SKM-1 (cell line): Measurements from ENCODE around the gene CD96.
"Not testable (repeated sequence)": the region's sequence is repeated elsewhere in the genome, so short reads cannot be mapped to it uniquely, and the experiment has no call there.

Experiments used
- DNase-seq: peaks from one replicate; lab custom pipeline; 2025; ENCODE audit not compliant: unreplicated experiment; lab: John Stamatoyannopoulos, UW

Gene CD96, protein sequence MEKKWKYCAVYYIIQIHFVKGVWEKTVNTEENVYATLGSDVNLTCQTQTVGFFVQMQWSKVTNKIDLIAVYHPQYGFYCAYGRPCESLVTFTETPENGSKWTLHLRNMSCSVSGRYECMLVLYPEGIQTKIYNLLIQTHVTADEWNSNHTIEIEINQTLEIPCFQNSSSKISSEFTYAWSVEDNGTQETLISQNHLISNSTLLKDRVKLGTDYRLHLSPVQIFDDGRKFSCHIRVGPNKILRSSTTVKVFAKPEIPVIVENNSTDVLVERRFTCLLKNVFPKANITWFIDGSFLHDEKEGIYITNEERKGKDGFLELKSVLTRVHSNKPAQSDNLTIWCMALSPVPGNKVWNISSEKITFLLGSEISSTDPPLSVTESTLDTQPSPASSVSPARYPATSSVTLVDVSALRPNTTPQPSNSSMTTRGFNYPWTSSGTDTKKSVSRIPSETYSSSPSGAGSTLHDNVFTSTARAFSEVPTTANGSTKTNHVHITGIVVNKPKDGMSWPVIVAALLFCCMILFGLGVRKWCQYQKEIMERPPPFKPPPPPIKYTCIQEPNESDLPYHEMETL

DNA sequence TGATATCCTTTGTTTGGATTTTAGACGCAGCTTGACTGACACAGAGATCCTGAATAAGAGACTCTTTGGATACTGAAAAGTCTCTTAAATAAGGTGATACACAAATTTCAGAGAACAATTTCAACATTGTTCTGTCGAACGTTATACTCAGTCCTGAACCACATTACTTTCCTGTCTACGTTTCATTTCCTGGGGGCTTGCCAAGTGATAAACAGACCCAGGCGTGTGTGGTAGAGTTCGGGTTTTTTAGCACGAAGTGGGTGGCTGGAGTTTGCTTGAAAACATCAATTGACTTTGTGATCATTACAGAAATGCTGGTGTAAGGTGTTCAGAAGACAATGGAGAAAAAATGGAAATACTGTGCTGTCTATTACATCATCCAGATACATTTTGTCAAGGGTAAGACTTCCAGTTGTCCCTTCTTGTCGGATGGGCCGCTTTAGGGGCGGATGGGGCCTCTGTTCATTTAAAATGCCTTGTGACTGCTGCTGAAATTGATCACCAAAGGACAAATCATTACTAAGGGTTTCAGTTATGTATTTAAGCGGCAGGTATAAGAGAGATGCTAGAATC lies at the start of gene CD96:
Gene CD96, plus strand, starts transcription at position 287 of the 573 bp plus-strand sequence. Its CDS starts 52 bp downstream, at position 339.
- DNase-seq, result no peak

DNA sequence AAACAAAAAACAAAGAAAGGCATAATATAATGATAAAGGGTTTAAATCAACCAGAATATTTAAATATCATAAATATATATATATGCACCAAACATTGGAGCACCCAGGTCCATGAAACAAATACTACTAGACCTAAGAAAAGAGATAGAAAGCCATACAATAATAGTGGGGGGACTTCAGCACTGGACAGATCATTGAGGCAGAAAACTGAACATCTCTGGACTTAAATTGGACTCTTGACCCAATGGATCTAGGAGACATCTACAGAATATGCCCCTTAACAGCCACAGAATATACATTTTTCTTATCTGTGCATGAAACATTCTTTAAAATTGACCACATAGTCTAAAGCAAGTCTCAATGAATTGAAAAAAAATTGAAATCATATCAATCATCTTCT lies 48.7 kb upstream of the CD96 start:
- DNase-seq, result no peak

DNA sequence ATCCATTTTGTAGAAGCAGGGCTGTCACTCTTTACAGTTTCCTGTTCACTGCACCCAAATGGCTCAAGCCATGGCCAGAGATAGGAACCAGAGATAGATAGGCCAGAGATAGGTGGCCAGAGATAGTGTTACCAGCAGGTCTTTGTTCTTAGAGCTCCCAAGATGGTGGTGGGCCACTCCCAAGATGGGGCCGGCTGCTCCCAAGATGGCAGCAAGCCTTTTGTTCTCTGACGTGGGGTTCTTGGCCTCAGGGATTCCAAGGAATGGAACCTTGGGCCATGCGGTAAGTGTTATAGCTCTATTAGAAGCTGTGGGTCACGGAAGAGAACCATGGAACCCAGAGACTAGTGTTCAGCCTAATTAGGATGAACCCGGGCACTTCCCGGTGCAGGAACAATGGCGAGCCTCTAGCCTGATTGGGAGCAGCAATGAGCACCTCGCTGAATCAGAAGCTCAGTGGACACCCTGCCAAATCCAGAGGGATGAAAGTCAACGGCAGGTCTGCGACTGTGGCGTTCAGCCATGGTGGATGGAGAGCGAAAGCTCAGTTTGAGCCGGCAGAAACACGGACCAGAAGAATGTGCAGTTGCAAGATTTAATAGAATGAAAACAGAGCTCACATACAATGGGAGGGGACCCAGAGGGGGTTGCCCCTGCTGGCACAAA lies 45.0 kb upstream of the CD96 start:
- DNase-seq, result no peak

DNA sequence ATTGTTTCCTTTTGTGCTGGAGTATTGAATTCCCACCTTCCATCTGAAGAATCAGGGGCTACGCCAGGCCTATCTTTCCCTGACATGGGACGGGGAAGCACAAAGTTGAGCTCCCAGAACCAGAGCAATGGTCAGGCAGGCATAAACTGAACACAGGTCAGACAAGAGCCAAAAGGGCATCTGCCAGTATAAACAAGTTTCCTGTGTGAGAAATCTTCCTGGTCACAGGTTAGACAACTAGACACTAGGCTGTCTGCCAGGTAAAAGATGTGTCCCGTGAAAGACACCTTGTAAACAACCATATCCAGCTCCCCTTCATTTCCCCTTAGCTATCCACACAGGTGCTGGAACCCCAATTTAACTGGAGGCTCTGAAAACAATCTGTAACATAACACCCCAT lies 44.0 kb upstream of the CD96 start:
- DNase-seq, result no peak

DNA sequence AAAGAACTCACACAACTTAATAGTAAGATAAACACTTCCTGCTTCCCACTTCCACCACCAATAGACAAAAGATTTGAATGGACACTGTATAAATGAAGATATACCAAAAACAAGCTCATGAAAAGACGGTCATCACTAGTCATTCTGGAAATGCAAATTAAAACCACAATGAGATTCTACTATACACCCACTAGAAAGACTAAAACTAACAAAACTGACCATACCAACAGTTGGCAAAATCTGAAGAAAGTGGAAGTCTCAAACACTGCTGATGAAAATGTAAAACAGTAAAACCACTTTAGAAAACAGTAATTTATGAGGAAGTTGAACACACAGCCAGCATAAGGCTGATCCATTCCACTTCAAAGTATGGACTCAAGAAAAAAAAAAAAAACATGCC lies 35.6 kb upstream of the CD96 start:
- no peak for DNase-seq

DNA sequence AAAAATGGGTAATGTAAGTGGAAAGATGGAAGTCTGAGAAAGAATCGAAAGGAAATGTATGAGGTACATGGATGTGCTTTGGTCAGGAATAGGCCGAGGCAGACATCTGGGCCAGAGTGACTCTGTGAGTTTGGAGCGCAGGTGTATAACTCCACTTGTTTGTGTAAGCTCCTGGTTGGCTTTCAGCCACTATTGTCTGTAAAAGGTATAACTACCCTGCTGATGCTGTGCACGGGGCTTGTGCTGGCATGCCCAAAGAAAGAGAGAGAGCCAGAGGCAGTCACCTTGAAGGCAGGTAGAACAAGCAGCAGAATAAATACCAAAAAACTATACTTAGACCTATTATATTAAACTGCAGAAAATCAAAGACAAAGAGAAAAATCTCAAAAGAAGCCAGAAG lies 32.7 kb upstream of the CD96 start:
- no peak for DNase-seq

DNA sequence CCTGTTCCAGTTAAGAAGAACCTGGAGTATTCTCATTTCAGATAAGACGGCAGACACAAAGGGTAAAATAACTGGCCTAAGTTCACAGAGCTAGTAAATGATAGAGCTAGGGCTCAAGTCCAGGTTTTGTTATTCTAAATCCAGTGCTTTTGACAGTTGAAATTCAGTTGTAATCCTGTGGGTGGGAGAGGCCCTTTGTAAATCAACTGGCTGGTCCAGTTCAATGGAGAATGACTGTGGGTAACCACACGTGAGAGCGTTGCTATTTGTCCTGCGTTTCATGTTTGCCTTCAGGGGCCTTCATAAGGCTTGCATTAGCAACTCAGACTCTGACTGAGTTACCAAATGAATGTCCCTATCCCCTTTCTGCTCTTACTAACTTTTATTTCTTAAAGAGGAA lies 24.2 kb upstream of the CD96 start:
- DNase-seq, result no peak

DNA sequence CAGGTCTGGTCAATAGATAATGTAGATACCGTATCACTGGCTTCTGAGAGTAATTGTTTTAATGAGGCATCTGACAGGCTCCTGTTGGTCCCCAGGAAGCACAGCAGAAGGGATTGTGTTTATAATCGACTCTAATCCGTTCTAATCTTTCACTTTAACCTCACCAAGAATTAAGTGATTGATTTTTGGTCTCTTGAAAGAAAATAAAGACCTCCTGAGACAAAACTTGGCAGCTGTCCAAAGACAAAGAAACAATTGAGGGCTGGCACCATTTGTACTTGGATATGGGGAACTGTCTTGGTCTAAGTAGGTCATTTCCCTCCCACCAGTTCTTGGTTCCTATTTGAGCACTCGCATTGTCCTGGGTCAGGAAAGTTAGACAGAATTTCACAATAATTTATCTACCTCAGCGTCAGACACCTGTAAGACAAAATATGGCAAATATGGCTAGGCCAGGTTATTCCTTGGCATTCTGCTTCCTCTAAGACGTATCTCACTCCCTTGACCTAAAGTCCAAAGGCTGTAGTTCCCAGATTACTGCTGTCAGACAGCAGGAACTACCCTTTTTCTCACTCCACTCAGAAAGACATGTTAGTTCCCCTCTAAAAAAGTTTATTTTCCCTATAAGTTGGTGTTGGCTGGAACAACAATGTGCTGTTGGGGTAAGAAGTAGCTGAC lies 22.7 kb upstream of the CD96 start:
- no peak for DNase-seq

DNA sequence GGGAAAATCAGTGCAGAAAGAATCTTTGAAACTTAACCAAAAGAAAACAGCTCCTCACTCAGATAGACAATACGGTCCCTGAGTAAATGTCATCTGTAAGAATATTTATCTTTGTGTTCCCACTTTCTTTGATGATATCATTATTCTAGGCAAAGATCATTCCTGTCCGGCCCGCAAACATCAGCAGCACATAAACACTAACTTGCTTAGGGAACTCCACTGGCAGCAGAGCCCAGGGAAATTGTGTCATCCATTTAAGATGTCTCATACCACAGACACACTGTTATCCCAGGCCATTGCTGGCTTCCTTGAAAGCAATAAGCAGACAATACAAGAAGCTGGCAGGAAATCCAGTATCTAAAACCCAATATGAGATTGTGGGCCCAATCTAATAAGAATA lies 20.1 kb upstream of the CD96 start:
- DNase-seq, result no peak

DNA sequence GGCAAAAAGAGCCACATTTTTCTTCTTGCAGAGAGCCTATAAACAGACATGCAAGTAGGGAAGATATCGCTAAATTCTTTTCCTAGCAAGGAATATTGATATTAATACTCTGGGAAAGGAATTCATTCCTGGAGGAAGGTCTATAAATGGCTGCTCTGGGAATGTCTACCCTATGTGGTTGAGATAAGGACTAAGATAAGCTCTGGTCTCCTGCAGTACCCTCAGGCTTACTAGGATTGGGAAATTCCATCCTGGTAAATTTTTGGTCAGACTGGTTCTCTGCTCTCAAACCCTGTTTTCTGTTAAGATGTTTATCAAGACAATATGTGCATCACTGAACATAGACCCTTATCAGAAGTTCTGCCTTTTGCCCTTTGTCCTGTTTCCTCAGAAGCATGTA lies 17.5 kb upstream of the CD96 start:
- not testable (repeated sequence) for DNase-seq

DNA sequence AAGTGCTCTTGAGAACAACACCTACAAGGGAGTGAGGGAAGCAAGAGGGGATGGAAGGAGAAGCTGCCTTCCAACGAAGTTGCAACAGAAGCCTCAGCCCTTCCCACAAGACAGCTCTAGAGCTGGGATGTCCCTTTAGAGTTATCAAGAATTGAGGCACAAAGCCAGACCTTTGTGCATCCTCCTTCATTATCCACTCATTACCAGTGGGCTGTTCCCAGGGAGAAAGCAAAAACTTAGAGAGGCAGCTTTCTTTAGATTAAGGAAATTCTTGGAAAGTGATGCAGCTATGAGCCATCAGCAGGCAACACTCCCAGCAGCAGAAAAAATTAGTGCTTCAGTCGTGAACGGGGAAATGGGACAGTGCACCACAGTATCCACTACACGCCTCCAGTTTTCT lies 10.6 kb upstream of the CD96 start:
- DNase-seq, result no peak

DNA sequence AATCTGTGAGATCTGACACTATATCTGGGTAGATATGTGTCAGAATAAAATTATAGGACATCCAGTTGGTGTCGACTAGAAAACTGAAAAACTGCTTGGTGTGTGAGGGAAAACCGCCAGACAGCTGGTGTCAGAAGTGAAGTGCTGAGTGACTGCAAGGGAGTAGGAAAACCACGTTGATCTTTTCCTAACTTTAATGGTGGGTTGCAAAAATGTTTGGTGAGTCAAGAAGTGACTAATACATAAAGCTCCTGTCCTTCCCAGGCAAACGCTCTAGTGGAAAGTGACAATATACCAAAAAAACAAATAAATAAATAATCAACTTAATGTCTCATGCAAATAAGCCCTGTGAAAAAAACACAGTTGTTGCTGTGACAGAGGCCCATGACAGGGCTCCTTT lies 7.3 kb upstream of the CD96 start:
- DNase-seq, result no peak

DNA sequence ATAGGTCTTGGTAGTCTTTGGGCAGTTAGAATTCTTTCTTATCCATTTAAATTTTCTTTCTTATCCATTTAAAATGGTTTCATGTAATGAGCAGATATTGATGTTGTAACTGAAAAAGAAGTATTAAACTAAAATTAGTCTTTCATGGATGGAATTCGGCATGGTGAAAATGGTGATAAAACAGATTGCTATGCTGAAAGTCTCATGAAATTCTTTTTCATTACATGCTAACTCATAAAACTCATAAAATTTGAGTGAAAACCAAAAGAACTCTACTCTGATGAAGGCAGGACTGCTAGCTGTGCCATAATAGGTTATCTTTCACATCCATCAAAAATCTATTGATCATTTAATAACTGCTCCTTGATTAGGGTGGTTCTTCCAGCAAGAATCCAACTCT lies 3.9 kb upstream of the CD96 start:
- DNase-seq, result no peak

DNA sequence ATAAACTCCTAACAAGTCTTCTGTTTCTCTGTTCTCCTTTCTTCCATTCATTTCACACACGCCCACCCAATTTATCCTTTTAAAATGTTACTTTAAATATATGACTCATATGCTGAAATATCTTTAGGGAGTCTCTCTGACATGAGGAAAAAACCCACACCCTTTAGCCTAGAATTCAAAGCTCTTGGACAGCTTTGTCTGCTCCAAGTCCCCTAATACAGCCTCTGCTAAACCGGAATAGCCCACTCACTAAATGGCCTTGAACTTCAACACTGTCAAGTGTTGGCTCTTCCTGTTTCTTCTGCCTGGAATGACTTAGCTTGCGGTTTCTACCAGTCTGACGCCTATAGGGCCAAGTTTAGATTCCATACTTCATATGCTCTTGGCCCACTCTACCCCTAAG lies 3.3 kb upstream of the CD96 start:
- peak; percentile 45 for DNase-seq

DNA sequence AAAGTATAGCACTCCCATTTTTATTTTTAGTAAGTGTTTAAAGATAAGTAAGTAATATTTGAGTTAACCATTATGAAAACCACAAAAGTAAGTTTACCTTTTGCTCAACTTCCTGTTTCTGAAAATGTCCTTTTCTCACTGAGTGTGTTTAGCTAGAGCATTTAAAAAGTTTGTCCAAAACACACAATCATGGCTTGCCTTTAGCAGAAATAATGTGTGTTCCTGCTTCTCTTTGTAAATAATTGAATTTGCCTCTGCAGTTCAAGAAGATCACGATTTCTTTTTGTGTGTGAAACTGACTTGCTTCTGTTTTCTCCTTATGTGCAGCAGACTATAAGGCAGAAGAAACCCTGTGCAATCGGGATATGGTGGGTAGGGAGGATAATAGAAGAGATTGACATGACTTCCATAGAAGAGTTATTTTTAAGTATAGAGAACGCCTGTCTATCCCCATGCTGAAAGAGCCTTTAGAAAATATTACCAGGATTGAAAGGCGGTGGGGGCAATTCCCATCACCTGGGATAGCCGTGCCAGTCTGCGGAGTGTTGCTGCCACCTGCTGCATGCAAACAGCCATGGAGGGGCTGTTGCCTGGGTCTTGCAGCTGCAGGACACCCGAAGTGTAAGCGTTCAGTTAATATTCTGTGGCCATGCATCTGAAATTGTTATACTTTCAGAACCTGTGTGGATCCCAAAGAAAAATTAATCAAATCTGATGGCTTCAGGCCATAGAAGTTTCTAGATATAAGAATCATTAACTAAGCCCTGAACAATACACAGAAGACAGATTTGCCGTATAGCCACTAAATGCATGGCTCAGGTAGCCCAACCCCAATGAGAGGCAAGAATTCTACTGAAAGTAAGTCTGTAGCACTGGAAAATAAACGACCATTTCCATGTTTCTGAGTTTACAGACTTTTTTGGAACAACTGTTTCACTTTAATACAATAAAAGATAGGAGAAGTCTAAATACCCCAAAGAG lies 2.4 kb upstream of the CD96 start:
- DNase-seq, result peak; percentile 16

DNA sequence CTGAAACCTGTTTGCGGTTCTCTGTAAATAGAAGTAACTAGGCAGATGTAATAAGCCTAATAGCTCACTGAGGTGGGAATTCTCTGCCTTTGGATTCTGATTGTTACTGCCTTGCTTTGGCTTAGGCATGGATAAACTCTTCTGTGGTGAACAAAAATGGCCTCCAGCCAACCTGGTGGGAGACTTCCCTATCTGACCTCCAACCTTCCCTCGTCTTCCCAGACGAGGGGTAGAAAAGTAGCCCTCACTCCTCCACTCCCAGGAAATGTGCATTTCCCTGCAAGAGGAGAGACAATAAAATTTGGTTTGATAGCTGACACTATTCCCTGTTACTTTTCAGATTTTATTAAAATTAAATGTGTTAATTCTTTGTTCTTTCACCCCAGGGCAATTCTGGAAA lies 606 bp upstream of the CD96 start:
- DNase-seq, result no peak

DNA sequence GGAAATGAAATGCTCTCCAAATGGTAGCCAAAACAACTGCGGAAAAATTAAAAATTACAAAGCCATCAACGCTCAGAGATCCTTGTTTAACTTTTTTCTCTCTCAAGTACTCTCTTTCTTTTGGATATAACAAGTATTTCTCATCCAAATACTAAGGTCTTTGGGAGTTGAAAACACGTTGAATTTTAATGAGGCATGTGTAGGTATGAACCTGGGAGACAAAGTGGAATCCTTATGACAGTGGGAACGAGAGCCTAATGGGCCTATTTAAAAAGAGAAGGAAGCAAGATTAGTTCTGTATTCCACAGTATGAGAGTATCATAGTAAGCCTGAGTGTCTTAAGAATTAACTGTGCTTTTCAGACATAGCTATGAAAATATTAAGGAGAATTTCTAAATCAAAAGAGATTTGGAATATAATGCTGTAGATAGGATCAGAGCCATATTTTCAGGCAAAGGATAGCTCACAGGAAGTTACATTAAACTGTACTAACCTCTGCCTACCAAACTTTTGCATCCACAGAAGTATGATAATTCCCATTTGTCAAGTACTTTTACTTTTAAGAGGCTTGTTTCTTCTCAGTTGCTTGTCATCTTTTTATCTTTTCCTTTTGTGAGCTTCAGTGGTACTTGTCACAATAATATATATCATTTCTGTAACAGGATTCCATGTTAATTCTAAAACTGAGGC lies 759 bp downstream of the CD96 start:
- DNase-seq, result no peak

DNA sequence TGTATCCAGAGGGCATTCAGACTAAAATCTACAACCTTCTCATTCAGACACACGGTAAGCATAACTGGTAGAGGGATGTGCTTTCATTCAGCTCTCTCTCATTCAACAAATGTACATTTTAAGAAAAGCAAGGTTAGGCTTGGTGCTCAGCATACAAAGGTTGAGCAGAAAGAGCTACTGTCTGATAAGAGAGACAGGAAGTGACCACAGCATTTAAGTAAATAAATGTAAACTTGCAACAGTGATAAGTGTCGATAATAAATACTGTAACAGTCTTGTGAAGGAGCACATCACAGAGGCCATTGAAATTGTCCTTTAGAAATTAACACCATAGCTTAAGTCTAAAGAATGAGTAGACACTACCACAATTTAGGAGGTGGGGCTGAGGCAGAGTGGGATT lies 3.4 kb downstream of the CD96 start:
- no peak for DNase-seq

DNA sequence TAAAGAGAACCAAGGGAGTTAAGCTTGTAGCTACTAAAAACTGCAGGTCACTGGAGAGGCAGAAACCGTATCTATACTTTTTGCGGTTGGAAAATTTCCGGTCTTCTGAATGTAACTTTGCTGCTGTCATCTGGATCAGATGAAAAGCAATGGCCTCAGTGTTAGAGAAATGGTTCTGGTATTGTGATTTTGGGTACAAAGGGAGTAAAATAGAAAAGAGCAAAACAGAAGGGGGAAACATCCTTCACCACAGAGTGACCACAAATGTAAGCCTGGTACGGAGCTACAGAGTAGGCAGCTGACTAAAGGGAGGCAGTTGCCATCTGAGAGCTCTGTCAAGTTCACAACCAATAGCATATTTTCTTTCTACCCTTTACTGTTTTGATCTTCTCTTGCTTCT lies 5.6 kb downstream of the CD96 start:
- DNase-seq, result peak; percentile 27

DNA sequence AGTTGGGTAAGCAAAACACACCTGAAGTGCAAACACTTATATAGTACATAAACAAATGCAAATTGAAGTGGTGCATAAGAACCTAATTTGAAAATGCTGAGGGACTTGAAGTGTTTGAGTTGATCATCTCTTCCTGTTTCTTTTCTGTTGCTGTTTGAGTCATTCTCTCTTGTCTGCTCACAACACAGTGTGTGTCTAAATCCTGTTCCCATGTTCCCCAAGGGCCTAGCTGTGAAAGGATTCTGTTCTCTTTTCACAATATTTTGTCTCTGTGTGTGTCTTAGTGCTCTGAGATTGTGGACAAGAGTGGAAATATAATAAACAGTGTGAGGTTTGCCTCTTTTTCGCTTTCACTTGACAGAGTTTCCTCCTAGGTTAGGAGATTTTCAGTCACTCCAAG lies 6.1 kb downstream of the CD96 start:
- no peak for DNase-seq
